ENCODE measurements around the gene PXMP4. TPM values are rescaled to one million over a fixed set of nuclear protein-coding genes. Genes with fewer than 3 reads are reported as not detected.

PXMP4 gene
- total RNA-seq, 1 experiment from 2014 or later = 12.0 TPM

GRCh38 chr20:33727115-33727479 is 7.0 kb upstream of the PXMP4 start:
- H3K9me3 ChIP-seq (ENCODE audit: control insufficient read depth, insufficient read depth, low read depth, low read length) = no peaks in the 10 kb centered on the region
- ATAC-seq (no peak), DNase-seq (ENCODE audit: low read depth, low spot score) (no peak)
- H3K27ac ChIP-seq (ENCODE audit: low read length) = no peak overlapping the region
- no peaks in the 10 kb centered on the region for H3K4me1 ChIP-seq (ENCODE audit: control insufficient read depth, insufficient read depth, low read length)
- TF ChIP-seq, protein P1, sequence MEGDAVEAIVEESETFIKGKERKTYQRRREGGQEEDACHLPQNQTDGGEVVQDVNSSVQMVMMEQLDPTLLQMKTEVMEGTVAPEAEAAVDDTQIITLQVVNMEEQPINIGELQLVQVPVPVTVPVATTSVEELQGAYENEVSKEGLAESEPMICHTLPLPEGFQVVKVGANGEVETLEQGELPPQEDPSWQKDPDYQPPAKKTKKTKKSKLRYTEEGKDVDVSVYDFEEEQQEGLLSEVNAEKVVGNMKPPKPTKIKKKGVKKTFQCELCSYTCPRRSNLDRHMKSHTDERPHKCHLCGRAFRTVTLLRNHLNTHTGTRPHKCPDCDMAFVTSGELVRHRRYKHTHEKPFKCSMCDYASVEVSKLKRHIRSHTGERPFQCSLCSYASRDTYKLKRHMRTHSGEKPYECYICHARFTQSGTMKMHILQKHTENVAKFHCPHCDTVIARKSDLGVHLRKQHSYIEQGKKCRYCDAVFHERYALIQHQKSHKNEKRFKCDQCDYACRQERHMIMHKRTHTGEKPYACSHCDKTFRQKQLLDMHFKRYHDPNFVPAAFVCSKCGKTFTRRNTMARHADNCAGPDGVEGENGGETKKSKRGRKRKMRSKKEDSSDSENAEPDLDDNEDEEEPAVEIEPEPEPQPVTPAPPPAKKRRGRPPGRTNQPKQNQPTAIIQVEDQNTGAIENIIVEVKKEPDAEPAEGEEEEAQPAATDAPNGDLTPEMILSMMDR (IDR thresholded peaks at IDR 0.05) = no peak
- TF ChIP-seq POLR2AphosphoS5 (IDR thresholded peaks at IDR 0.05; ENCODE audit: low read depth, low read length) = no peak
- no peak overlapping the region for H3K4me3 ChIP-seq (ENCODE audit: low read depth in 2 of 2, low read length in 2 of 2)
- ChIA-PET CTCF (no interaction called here), POLR2A (no interaction called here)
- BruUV-seq (replicated peaks) = no TSS peak
- intact Hi-C loops (cut with micrococcal nuclease; ENCODE audit: unreplicated experiment) = no loop called here
- no peaks in the 10 kb centered on the region for H3K27me3 ChIP-seq (ENCODE audit: control insufficient read depth, insufficient read depth, low read length)
- in situ Hi-C loops (cut with HindIII; ENCODE audit: low pct_unique_long_range_greater_than_20kb, low sequenced_read_pairs) = no loop called here
- no peaks in the 10 kb centered on the region for H3K36me3 ChIP-seq (ENCODE audit: control insufficient read depth, insufficient read depth, low read length)

- no peak overlapping the region for H3K27ac ChIP-seq (ENCODE audit: low read length)
- POLR2A ChIA-PET = interaction anchor here (0.5 kb wide), 1 partner anchor 8 kb away, joined by 4 read pairs; no protein-coding TSS in a partner anchor
- DNase-seq (ENCODE audit: low read depth, low spot score) (no peak), ATAC-seq (no peak)
- in situ Hi-C loops (cut with HindIII; ENCODE audit: low pct_unique_long_range_greater_than_20kb, low sequenced_read_pairs) = no loop called here
- H3K4me3 ChIP-seq (ENCODE audit: low read depth in 2 of 2, low read length in 2 of 2) = no peak overlapping the region
- no peaks in the 10 kb centered on the region for H3K36me3 ChIP-seq (ENCODE audit: control insufficient read depth, insufficient read depth, low read length)
- no peaks in the 10 kb centered on the region for H3K9me3 ChIP-seq (ENCODE audit: control insufficient read depth, insufficient read depth, low read depth, low read length)
- intact Hi-C loops (cut with micrococcal nuclease; ENCODE audit: unreplicated experiment) = no loop called here
- TF ChIP-seq POLR2AphosphoS5 (IDR thresholded peaks at IDR 0.05; ENCODE audit: low read depth, low read length) = no peak
- TF ChIP-seq, protein P1 (IDR thresholded peaks at IDR 0.05) = no peak
- no peak for TF ChIP-seq SIN3A (IDR thresholded peaks at IDR 0.05; ENCODE audit: borderline replicate concordance, insufficient read depth, low read depth, low read length)
- TF ChIP-seq TCF7L2 (IDR thresholded peaks at IDR 0.05; ENCODE audit: low read depth, low read length) = no peak
- TF ChIP-seq, protein P2, sequence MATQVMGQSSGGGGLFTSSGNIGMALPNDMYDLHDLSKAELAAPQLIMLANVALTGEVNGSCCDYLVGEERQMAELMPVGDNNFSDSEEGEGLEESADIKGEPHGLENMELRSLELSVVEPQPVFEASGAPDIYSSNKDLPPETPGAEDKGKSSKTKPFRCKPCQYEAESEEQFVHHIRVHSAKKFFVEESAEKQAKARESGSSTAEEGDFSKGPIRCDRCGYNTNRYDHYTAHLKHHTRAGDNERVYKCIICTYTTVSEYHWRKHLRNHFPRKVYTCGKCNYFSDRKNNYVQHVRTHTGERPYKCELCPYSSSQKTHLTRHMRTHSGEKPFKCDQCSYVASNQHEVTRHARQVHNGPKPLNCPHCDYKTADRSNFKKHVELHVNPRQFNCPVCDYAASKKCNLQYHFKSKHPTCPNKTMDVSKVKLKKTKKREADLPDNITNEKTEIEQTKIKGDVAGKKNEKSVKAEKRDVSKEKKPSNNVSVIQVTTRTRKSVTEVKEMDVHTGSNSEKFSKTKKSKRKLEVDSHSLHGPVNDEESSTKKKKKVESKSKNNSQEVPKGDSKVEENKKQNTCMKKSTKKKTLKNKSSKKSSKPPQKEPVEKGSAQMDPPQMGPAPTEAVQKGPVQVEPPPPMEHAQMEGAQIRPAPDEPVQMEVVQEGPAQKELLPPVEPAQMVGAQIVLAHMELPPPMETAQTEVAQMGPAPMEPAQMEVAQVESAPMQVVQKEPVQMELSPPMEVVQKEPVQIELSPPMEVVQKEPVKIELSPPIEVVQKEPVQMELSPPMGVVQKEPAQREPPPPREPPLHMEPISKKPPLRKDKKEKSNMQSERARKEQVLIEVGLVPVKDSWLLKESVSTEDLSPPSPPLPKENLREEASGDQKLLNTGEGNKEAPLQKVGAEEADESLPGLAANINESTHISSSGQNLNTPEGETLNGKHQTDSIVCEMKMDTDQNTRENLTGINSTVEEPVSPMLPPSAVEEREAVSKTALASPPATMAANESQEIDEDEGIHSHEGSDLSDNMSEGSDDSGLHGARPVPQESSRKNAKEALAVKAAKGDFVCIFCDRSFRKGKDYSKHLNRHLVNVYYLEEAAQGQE (IDR thresholded peaks at IDR 0.05; ENCODE audit: insufficient read depth in 1 of 2, low read depth in 2 of 2, low read length in 1 of 2) = no peak
- H3K4me1 ChIP-seq (ENCODE audit: control insufficient read depth, insufficient read depth, low read length) = no peaks in the 10 kb centered on the region
- BruUV-seq (replicated peaks) = no TSS peak
- CTCF ChIA-PET = no interaction called here
- H3K27me3 ChIP-seq (ENCODE audit: control insufficient read depth, insufficient read depth, low read length) = no peaks in the 10 kb centered on the region
These were observed 5.6 kb upstream of the PXMP4 start for GRCh38 chr20:33725607-33726264.
